HepG2 (cell line): ENCODE data around the gene CBLN3. TPM values are rescaled to one million over a fixed set of nuclear protein-coding genes. Genes with fewer than 3 reads are reported as not detected.

Experiments used
- ATAC-seq: fragments of 200-7000 bp; cut with Tn5 transposase; 3 replicates; pipeline ENCODE4 v1.9.1; 2020; ENCODE audit warnings: mild to moderate bottlenecking, moderate library complexity
- BruUV-seq: library from RNA; stranded (reverse); fragments of 400-500 nt; replicated peaks from 2 replicates; lab custom pipeline; 2021; lab: Mats Ljungman, UMichigan
- CTCF ChIA-PET: fragments of 300-600 bp; formaldehyde crosslinking; extraction: SDS; loops from one replicate; lab custom pipeline; 2021; ENCODE audit warnings: low total read pairs, inconsistent platforms, low intra/inter-chr PET ratio; lab: Yijun Ruan, JAX
- POLR2A ChIA-PET: fragments of 350-600 bp; sonication (Branson Sonifier 250); formaldehyde crosslinking; loops from one replicate; lab custom pipeline; 2020; ENCODE audit warnings: antibody characterized with exemption, inconsistent platforms; lab: Yijun Ruan, JAX
- DNase-seq: peaks from one replicate; pipeline ENCODE4 v3.0.0-alpha.2; 2015; ENCODE audit warnings: low spot score
- FAIRE-seq: peaks from 3 replicates; lab custom pipeline; 2011; peaks lifted over from hg19 to GRCh38; lab: Jason Lieb, UNC
- H2AFZ ChIP-seq: one replicate; pipeline ENCODE4 v1.6.1; 2011; ENCODE audit warnings: low read length, inconsistent platforms
- H3K27ac ChIP-seq: fragments of 300-600 bp; 3 replicates; pipeline ENCODE4 v1.8.0; 2011; ENCODE audit warnings: mixed run types, mild to moderate bottlenecking, mixed read lengths, low read length, inconsistent platforms; ENCODE audit not compliant: insufficient read depth; ENCODE audit errors: extremely low read length
- H3K27me3 ChIP-seq, 2 experiments: fragments of 200-600 bp in 1 of 2; 2 replicates in 1 of 2; 3 replicates in 1 of 2; pipeline versions ENCODE4 v1.6.0 to v1.8.0; 2011; ENCODE audit warnings: low read length in 2 of 2, mild to moderate bottlenecking in 2 of 2, moderate library complexity in 2 of 2, inconsistent platforms in 1 of 2; ENCODE audit not compliant: insufficient read depth in 2 of 2, control insufficient read depth in 1 of 2
- H3K36me3 ChIP-seq, 2 experiments: fragments of 200-600 bp in 1 of 2; replicated peaks in 1 of 2; 2 replicates in 1 of 2; 3 replicates in 1 of 2; pipeline versions ENCODE4 v1.5.1 to v1.8.0; 2011; ENCODE audit warnings: low read length in 2 of 2, inconsistent platforms in 1 of 2; ENCODE audit not compliant: insufficient read depth in 2 of 2, control insufficient read depth in 1 of 2
- H3K4me1 ChIP-seq: 2 replicates; pipeline ENCODE4 v1.5.1; 2012; ENCODE audit warnings: low read length, inconsistent platforms; ENCODE audit not compliant: insufficient read depth
- H3K4me2 ChIP-seq: 2 replicates; pipeline ENCODE4 v1.6.0; 2011; ENCODE audit warnings: low read depth, low read length, inconsistent platforms
- H3K4me3 ChIP-seq, 3 experiments: fragments of 200-600 bp in 1 of 3; sonication (generic), shearing (Covaris generic) in 1 of 3; replicated peaks in 1 of 3; 2 replicates each; pipeline ENCODE4 v1.5.1; 2011 to 2016; ENCODE audit warnings: low read length in 3 of 3, inconsistent platforms in 2 of 3, low read depth in 2 of 3, mild to moderate bottlenecking in 2 of 3, control low read depth in 1 of 3, mixed read lengths in 1 of 3; ENCODE audit not compliant: insufficient read depth in 1 of 3
- H3K79me2 ChIP-seq: one replicate; pipeline ENCODE4 v1.6.1; 2011; ENCODE audit warnings: low read length, inconsistent platforms; ENCODE audit not compliant: insufficient read depth
- H3K9ac ChIP-seq: 2 replicates; pipeline ENCODE4 v1.6.0; 2011; ENCODE audit warnings: mild to moderate bottlenecking, low read depth, low read length, inconsistent platforms; ENCODE audit not compliant: insufficient read depth
- H3K9me3 ChIP-seq: 2 replicates; pipeline ENCODE4 v1.5.1; 2012; ENCODE audit warnings: mild to moderate bottlenecking, low read length
- H4K20me1 ChIP-seq: 2 replicates; pipeline ENCODE4 v1.6.0; 2011; ENCODE audit warnings: inconsistent platforms, mild to moderate bottlenecking, low read length, moderate library complexity; ENCODE audit not compliant: insufficient read depth
- ARNT2 ChIP-seq: sonication (generic); formaldehyde crosslinking; IDR thresholded peaks from 2 replicates; pipeline ENCODE4 v1.8.0; 2022; ENCODE audit warnings: mild to moderate bottlenecking, low read depth, missing genetic modification reagents, moderate library complexity
- KAT8 ChIP-seq: IDR thresholded peaks from 2 replicates; pipeline ENCODE4 v1.6.1; 2016; ENCODE audit warnings: missing genetic modification reagents, missing compliant biosample characterization
- MBD4 ChIP-seq: IDR thresholded peaks from 2 replicates; pipeline ENCODE4 v1.6.1; 2012; ENCODE audit warnings: low read length, inconsistent platforms, borderline replicate concordance
- MBNL3 ChIP-seq: fragments of 250-450 bp; sonication (Bioruptor Pico); conservative IDR thresholded peaks from 2 replicates; pipeline ENCODE4 v1.8.0; 2022; ENCODE audit warnings: mild to moderate bottlenecking, inconsistent platforms
- NPAS2 ChIP-seq: sonication (generic); formaldehyde crosslinking; IDR thresholded peaks from 2 replicates; pipeline ENCODE4 v1.8.0; 2022; ENCODE audit warnings: mild to moderate bottlenecking, missing genetic modification reagents, borderline replicate concordance
- PAXIP1 ChIP-seq: sonication (generic); formaldehyde crosslinking; conservative IDR thresholded peaks from 2 replicates; pipeline ENCODE4 v1.4.0; 2020; ENCODE audit warnings: mild to moderate bottlenecking, missing genetic modification reagents, moderate library complexity
- PRPF4 ChIP-seq: fragments of 200-400 bp; formaldehyde crosslinking; IDR thresholded peaks from 2 replicates; pipeline ENCODE4 v1.6.1; 2016; ENCODE audit warnings: low read length, low read depth; ENCODE audit not compliant: poor library complexity, severe bottlenecking
- REL ChIP-seq: sonication (generic); formaldehyde crosslinking; conservative IDR thresholded peaks from 2 replicates; pipeline ENCODE4 v1.8.0; 2022; ENCODE audit warnings: mild to moderate bottlenecking, missing genetic modification reagents, moderate library complexity
- RORA ChIP-seq: sonication (generic); formaldehyde crosslinking; IDR thresholded peaks from 2 replicates; pipeline ENCODE4 v1.5.0; 2020; ENCODE audit warnings: mild to moderate bottlenecking, missing genetic modification reagents, moderate library complexity
- SKI ChIP-seq: fragments of 450-650 bp; IDR thresholded peaks from one replicate; pipeline ENCODE4 v1.6.1; 2018; ENCODE audit warnings: mild to moderate bottlenecking; ENCODE audit not compliant: partially characterized antibody
- TOE1 ChIP-seq: sonication (generic); formaldehyde crosslinking; IDR thresholded peaks from 2 replicates; pipeline ENCODE4 v1.4.0; 2020; ENCODE audit warnings: mild to moderate bottlenecking, missing genetic modification reagents
- XRCC5 ChIP-seq: fragments of 200-400 bp; formaldehyde crosslinking; optimal IDR thresholded peaks from 2 replicates; pipeline ENCODE3; 2017; ENCODE audit warnings: mild to moderate bottlenecking, low read length
- ZMAT3 ChIP-seq: sonication (generic); formaldehyde crosslinking; conservative IDR thresholded peaks from 2 replicates; pipeline ENCODE4 v1.7.0; 2021; ENCODE audit warnings: missing genetic modification reagents
- ZNF224 ChIP-seq: sonication (generic); formaldehyde crosslinking; IDR thresholded peaks from 2 replicates; pipeline ENCODE4 v1.5.0; 2020; ENCODE audit warnings: mild to moderate bottlenecking, missing genetic modification reagents
- ZNF430 ChIP-seq: sonication (generic); formaldehyde crosslinking; IDR thresholded peaks from 2 replicates; pipeline ENCODE4 v1.9.0; 2021; ENCODE audit warnings: mild to moderate bottlenecking, missing genetic modification reagents
- ZNF652 ChIP-seq: IDR thresholded peaks from 2 replicates; pipeline ENCODE4 v1.6.1; 2016; ENCODE audit warnings: low read depth, borderline replicate concordance
- WGBS: methylation state at CpG from one replicate; pipeline ENCODE4 v1.1.6; 2017; ENCODE audit warnings: low lambda C conversion rate; 5-methylcytosine and 5-hydroxymethylcytosine counted together
- in situ Hi-C: cut with HindIII; loops from 2 replicates; pipeline ENCODE4 v1.10.0; 2017; ENCODE audit warnings: low pct_unique_long_range_greater_than_20kb; ENCODE audit not compliant: extremely low pct_ligation_motif_present
- intact Hi-C: fragments of 100-400 bp; cut with micrococcal nuclease; formaldehyde crosslinking; loops from one replicate; pipeline ENCODE4 v1.10.0; 2022; ENCODE audit not compliant: unreplicated experiment
- polyA plus RNA-seq, 8 experiments: library from polyadenylated mRNA; depleted of rRNA in 3 of 8; stranded (reverse) in 7 of 8; unstranded in 1 of 8; fragments of >200 nt; fragmentation: Illumina TruSeq in 4 of 8; extraction: Trizol in 4 of 8; gene quantifications; 2 replicates each; pipeline versions ENCODE4 v1.2.1 to v1.2.3, GENCODE V29; 2011 to 2016; ENCODE audit warnings: low read depth in 4 of 8, missing spikeins in 1 of 8, mixed read lengths in 1 of 8; ENCODE audit not compliant: insufficient read depth in 1 of 8
- total RNA-seq, 5 experiments: library from RNA; depleted of rRNA; stranded (reverse); fragments of >200 nt; fragmentation: Illumina TruSeq; extraction: Trizol; gene quantifications; 2 replicates each; pipeline ENCODE4 v1.2.3, GENCODE V29; 2016; ENCODE audit warnings: low read depth in 1 of 5
- TF ChIP-seq, protein P1 (sequence below): IDR thresholded peaks from 2 replicates; pipeline ENCODE4 v1.6.1; 2016; ENCODE audit warnings: missing compliant biosample characterization, missing genetic modification reagents, borderline replicate concordance
- TF ChIP-seq, protein P2 (sequence below), 2 experiments: fragments of 450-650 bp in 1 of 2; sonication (generic) in 1 of 2; formaldehyde crosslinking; IDR thresholded peaks; 2 replicates each; pipeline versions ENCODE4 v1.5.0 to v1.8.0; 2020 to 2022; ENCODE audit warnings: mild to moderate bottlenecking in 1 of 2, missing genetic modification reagents in 1 of 2

Gene CBLN3
- total and polyA plus RNA-seq, 2 of the 13 experiments (the other 11 are each of a cell fraction or from before 2014, with no cell fraction given), result 0.66 to 0.98 TPM

GRCh38 chr14:24436355-24437019 lies 7.0 kb upstream of the CBLN3 start:
- H3K9ac ChIP-seq, result no peak overlapping the region
- no peaks in the 10 kb centered on the region for H3K27me3 ChIP-seq
- peaks cover 9% of the 10 kb centered on the region for H3K79me2 ChIP-seq
- no peak overlapping the region for H3K4me2 ChIP-seq
- no peak overlapping the region for H3K4me3 ChIP-seq
- FAIRE-seq (peak; percentile 89), DNase-seq (peak; percentile 83), ATAC-seq (peak; percentile 65)
- no peak overlapping the region for H2AFZ ChIP-seq
- H3K9me3 ChIP-seq, result no peaks in the 10 kb centered on the region
- H3K27ac ChIP-seq, result no peak overlapping the region
- peaks cover 11% of the 10 kb centered on the region for H4K20me1 ChIP-seq
- H3K36me3 ChIP-seq, result peaks cover 56 to 76% of the 10 kb centered on the region in 2 experiments
- H3K4me1 ChIP-seq, result peaks cover 26% of the 10 kb centered on the region
- CTCF ChIA-PET, result interaction anchor here (0.7 to 11.8 kb wide), 7 partner anchors 24 to 120 kb away, joined by 3 to 295 read pairs (median 5); partner anchors contain the start of genes ADCY4 and NFATC4
- in situ Hi-C loops (loop anchor here (10.0 kb wide), 1 partner anchor 192 kb away; the partner anchor contains the start of gene TINF2), intact Hi-C loops (loop anchor here (1.0 to 10.0 kb wide), 4 partner anchors 71 to 852 kb away; no protein-coding TSS in a partner anchor)
- 79% methylated on average over 5 of the region's 5 CpGs for WGBS
- BruUV-seq, result no TSS peak
- POLR2A ChIA-PET, result interaction anchor here (0.6 to 4.1 kb wide), 13 partner anchors 9 to 343 kb away, joined by 3 to 39 read pairs (median 7); partner anchors contain the start of genes CIDEB, IPO4, PCK2 and RABGGTA
- TF ChIP-seq PRPF4 (no peak), MBNL3 (no peak), ZNF430 (no peak), TOE1 (0 out of 2 replicates have a peak, but pooled peaks have one; percentile 59), XRCC5 (peak; percentile 67), ARNT2 (CRISPR knock-in tag) (peak; percentile 74; the same call in 1 of the 2 replicates), SKI (peak; percentile 40), ZNF652 (CRISPR knock-in tag) (no peak), ZMAT3 (CRISPR knock-in tag) (peak; percentile 51; the same call in 1 of the 2 replicates), PAXIP1 (no peak), KAT8 (peak; percentile 21; the same call in 1 of the 2 replicates), REL (no peak), RORA (CRISPR knock-in tag) (no peak), MBD4 (no peak), ZNF224 (CRISPR knock-in tag) (no peak), NPAS2 (CRISPR knock-in tag) (no peak)
- TF ChIP-seq, protein P1, sequence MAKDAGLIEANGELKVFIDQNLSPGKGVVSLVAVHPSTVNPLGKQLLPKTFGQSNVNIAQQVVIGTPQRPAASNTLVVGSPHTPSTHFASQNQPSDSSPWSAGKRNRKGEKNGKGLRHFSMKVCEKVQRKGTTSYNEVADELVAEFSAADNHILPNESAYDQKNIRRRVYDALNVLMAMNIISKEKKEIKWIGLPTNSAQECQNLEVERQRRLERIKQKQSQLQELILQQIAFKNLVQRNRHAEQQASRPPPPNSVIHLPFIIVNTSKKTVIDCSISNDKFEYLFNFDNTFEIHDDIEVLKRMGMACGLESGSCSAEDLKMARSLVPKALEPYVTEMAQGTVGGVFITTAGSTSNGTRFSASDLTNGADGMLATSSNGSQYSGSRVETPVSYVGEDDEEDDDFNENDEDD (CRISPR knock-in tag), result no peak
- TF ChIP-seq, protein P2, sequence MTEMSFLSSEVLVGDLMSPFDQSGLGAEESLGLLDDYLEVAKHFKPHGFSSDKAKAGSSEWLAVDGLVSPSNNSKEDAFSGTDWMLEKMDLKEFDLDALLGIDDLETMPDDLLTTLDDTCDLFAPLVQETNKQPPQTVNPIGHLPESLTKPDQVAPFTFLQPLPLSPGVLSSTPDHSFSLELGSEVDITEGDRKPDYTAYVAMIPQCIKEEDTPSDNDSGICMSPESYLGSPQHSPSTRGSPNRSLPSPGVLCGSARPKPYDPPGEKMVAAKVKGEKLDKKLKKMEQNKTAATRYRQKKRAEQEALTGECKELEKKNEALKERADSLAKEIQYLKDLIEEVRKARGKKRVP (CRISPR knock-in tag; IDR thresholded peaks at IDR 0.05), result no peak
